Dermis microvascular lymphatic vessel endothelial cell (primary cell): ENCODE results near the gene BBS12. TPM values are rescaled to one million over a fixed set of nuclear protein-coding genes. Genes with fewer than 3 reads are reported as not detected.
"Not testable (repeated sequence)": the region's sequence is repeated elsewhere in the genome, so short reads cannot be mapped to it uniquely, and the experiment has no call there.

Source experiments
- DNase-seq, 2 donors: peaks; one replicate each; pipeline versions ENCODE4 v3.0.0 to v3.0.0-alpha.2; 2010; ENCODE audit warnings: low read depth in 2 of 2
- total RNA-seq: library from RNA; depleted of rRNA; stranded (reverse); fragments of >200 nt; gene quantifications from 2 replicates; pipeline ENCODE4 v1.2.1, GENCODE V29; 2014

The BBS12 gene
- total RNA-seq, 1 donor from 2014 or later, result 4.4 TPM

DNA sequence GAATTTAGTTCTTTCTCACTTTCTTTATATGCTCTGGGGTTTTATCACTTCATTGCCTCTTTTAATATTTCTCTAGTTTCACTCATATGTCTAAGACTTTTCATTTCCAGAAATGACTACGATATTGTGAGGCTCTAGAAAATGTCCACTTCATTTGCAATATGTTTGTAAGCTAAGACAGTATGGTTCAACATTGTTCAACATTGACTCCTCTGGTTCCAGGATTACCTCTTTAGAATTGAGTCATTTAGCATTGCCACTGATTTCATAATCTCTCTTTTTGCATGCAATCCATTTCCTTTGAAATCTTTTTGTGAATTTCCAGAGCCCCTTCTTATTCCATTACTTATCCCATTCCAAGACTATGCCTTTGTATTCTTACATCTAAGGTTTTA is 32.3 kb downstream of the BBS12 start:
- peak in 1 of 2 donors; percentile 29 for DNase-seq

- peak in 1 of 2 donors; percentile 57 for DNase-seq
Observed at GRCh38 chr4:122765692-122766352, 33.3 kb downstream of the BBS12 start.

DNA sequence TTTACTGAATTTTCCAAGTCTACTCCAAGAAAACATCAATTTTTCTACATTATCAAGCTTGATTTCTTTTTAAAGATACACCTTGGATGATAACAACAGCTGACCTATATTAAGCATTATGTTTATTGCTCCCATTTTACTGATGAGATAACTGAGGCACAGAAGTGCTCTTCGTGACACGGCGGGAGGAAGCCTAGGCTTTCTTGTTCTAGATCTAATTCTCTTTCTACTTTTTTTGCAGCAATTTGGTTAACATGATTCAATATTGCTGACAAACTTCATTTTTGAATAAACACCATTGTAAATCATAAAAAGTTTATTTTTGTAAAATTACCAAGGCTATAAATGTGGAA is 33.8 kb downstream of the BBS12 start:
- DNase-seq, result no peak

GRCh38 chr4:122766950-122767349 is 34.4 kb downstream of the BBS12 start:
- DNase-seq, result no peak

GRCh38 chr4:122771724-122772123 is 39.2 kb downstream of the BBS12 start:
- no peak for DNase-seq

GRCh38 chr4:122772311-122772710 is 39.8 kb downstream of the BBS12 start:
- DNase-seq, result no peak

- no peak for DNase-seq
Observed at GRCh38 chr4:122772986-122773385, 40.5 kb downstream of the BBS12 start.

GRCh38 chr4:122775039-122775438 is 42.5 kb downstream of the BBS12 start:
- DNase-seq, result peak; percentile 10 to 90

GRCh38 chr4:122775987-122776836 is 43.7 kb downstream of the BBS12 start:
- peak in 1 of 2 donors; percentile 11 for DNase-seq

DNA sequence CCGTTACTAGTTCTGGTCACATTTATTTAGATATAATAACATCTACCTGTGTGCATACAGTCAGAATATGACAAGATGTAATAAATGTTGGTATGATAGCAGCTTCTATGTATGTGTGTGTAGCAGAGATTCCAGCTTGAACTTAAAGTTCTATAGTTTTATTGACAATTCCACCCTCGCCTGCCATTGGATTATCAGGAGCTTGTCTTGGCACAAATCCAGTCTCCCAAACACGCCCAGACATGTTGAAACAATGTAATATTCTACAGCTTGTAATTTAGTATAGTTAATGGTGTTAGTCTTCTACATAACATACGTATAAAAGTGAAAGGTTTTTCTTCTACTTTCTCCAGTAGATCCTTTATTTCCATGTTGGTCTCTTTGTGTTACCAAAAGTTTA is 44.4 kb downstream of the BBS12 start:
- peak; percentile 25 to 77 for DNase-seq

DNA sequence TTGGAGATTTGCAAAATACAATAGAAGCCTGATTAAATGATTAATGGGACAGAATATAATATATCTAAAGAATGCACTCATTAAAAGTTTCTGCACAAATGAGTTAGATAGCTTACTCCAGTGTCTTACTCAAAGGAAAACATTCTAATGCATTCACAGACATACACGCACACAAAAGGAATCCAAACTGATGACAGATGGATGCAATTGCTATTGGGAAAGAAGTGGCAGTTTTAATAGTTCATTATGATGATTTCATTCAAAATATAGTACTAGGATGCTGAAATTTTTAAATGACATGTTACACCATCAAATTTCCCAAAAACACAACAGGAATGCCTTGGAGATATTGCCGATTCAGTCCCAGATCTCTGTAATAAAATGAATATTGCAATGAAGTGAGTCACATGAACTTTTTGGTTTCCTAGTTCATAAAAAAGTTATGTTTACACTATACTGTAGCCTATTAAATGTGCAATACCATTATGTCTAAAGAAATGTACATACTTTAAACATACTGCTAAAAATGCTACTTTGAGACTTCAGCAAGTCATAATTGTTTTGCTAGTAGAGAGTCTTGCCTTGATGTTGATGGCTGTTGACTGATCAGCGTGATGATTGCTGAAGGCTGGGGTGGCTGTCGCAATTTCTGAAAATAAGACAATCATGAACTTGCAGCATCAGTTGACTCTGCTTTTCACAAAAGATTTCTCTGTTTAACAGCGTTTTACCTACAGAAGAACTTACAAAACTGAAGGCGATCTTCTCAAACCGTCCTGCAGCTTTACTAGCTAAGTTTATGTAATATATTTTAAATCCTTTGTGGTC is 45.6 kb downstream of the BBS12 start:
- DNase-seq, result peak in 1 of 2 donors; percentile 34

DNA sequence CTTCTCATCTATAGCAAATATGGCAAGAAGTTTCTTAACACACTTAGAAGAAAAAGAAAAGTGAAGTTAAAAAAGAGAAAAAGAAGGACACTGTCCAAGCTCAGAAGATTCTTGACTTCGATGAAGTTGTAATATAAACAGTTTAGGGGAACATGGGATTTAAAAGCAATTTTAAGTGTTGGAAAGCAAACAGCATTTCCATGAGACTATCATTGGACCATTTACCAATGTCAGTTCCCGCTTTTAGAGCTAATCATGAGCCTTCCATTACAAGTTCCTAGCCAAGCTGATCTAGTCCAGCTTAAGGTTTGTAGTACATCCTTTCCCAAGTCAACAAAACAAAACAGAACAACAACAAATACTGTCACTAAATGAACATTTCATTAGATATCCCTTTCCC is 49.0 kb downstream of the BBS12 start:
- DNase-seq, result no peak

- DNase-seq, result peak; percentile 87 to 91
Observed at GRCh38 chr4:122783301-122784215, 51.1 kb downstream of the BBS12 start.

GRCh38 chr4:122784261-122784660 is 51.8 kb downstream of the BBS12 start:
- no peak for DNase-seq

DNA sequence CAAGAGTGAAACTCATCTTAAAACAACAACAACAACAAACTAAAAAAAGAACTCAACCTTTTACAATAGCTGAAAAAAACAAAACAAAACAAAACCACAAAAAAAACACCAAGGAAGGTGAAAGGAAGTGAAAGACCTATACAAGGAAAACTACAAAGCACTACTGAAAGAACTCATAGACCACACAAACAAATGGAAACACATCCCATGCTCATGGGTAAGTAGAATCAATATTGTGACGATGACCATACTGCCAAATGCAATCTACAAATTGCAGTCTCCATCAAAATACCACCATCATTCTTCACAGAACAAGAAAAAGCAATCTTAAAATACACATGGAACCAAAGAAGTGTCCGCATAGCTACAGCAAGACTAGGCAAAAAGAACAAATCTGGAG is 52.6 kb downstream of the BBS12 start:
- no peak for DNase-seq

DNA sequence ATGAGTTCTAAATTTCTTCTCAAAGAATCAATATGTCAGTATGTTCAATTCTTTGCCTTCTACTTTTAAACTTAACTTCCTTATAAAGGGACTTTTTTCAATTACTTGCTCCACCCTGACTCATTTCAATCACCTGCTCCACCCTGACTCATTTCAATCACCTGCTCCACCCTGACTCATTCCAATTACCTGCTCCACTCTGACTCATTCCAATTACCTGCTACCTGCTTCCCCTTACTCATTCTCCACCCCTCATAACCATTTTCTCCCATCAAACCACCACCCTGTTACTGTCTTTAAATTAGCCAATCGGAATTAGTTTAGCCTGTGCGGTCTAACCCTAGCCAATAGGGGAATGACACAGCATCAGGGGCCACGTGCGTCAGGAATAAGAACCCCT is 53.8 kb downstream of the BBS12 start:
- not testable (repeated sequence) for DNase-seq

DNA sequence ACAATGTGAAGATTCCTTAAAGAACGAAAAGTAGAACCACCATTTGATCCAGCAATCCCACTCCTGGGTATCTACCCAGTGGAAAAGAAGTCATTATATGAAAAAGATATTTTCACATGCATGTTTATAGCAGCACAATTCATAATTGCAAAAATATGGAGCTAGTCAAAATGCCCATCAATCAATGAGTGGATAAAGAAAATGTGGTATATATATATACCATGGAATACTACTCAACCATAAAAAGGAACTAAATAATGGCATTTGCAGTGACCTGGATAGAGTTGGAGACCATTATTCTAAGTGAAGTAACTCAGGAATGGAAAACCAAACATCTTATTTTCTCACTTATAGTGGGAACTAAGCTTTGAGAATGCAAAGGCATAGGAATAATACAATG is 54.4 kb downstream of the BBS12 start:
- not testable (repeated sequence) for DNase-seq

GRCh38 chr4:122787940-122788339 is 55.4 kb downstream of the BBS12 start:
- no peak for DNase-seq

DNA sequence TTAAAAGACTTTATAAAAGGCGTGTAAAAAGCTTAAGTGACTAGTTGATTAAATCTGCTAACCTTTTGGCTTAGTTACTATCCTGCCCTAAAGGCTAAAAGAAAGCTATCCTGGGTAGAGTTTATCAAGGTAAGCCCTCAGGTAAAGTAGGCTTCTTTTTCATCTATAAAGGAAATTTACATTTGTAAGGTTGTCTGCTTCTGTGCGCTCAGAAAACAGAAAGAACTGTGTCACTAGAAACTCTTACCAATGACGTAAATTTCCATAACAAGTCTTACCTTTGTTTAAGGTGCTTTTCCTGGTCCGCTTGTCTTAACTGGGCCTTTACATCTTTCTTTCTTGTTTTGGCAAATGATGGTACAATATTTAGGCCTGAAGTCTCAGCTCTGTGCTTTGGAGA is 56.4 kb downstream of the BBS12 start:
- DNase-seq, result no peak

GRCh38 chr4:122793811-122794210 is 61.3 kb downstream of the BBS12 start:
- DNase-seq, result no peak
